Neural progenitor cell (in vitro differentiated cells): Measurements from ENCODE around the gene SMIM28. TPM values are rescaled to one million over a fixed set of nuclear protein-coding genes. Genes with fewer than 3 reads are reported as not detected.

ENCODE experiments used
- DNase-seq: peaks from one replicate; pipeline ENCODE4 v3.0.0-alpha.2; 2016; ENCODE audit warnings: low spot score
- H2AFZ ChIP-seq: fragments of 200-600 bp; sonication (generic); replicated peaks from 2 replicates; pipeline ENCODE4 v1.6.1; 2016; ENCODE audit warnings: antibody characterized with exemption
- H3F3A ChIP-seq: fragments of 200-600 bp; sonication (generic); 2 replicates; pipeline ENCODE4 v1.6.1; 2016; ENCODE audit warnings: antibody characterized with exemption, low read depth
- H3K27ac ChIP-seq: fragments of 200-600 bp; sonication (generic); 2 replicates; pipeline ENCODE4 v1.5.1; 2016; ENCODE audit warnings: mild to moderate bottlenecking
- H3K27me3 ChIP-seq: fragments of 200-600 bp; sonication (generic); 2 replicates; pipeline ENCODE4 v1.6.1; 2016; ENCODE audit warnings: mild to moderate bottlenecking, moderate library complexity
- H3K36me3 ChIP-seq: fragments of 200-600 bp; sonication (generic); 2 replicates; pipeline ENCODE4 v1.5.1; 2016
- H3K4me1 ChIP-seq: fragments of 200-600 bp; sonication (generic); 2 replicates; pipeline ENCODE4 v1.6.1; 2016; ENCODE audit warnings: mixed run types
- H3K4me2 ChIP-seq: fragments of 200-600 bp; sonication (generic); 2 replicates; pipeline ENCODE4 v1.6.1; 2016
- H3K4me3 ChIP-seq: fragments of 200-600 bp; sonication (generic); 2 replicates; pipeline ENCODE4 v1.5.1; 2016
- H3K79me2 ChIP-seq: fragments of 200-600 bp; sonication (generic); 2 replicates; pipeline ENCODE4 v1.6.1; 2016; ENCODE audit warnings: low read depth
- H3K9ac ChIP-seq: fragments of 200-600 bp; sonication (generic); 2 replicates; pipeline ENCODE4 v1.6.1; 2016
- H3K9me3 ChIP-seq: fragments of 200-600 bp; sonication (generic); 2 replicates; pipeline ENCODE4 v1.5.1; 2016; ENCODE audit warnings: low read depth
- H4K20me1 ChIP-seq: fragments of 200-600 bp; sonication (generic); 2 replicates; pipeline ENCODE4 v1.6.1; 2016; ENCODE audit warnings: low read depth
- H3K27ac Mint-ChIP-seq: 3 replicates; pipeline ENCODE4 v1.8.0; 2021; ENCODE audit warnings: mixed read lengths
- H3K27me3 Mint-ChIP-seq: 2 replicates; pipeline ENCODE4 v1.8.0; 2022; ENCODE audit warnings: low read depth, mild to moderate bottlenecking, inconsistent platforms, moderate library complexity, mixed read lengths; ENCODE audit not compliant: insufficient read depth
- H3K36me3 Mint-ChIP-seq: 3 replicates; pipeline ENCODE4 v1.8.0; 2021; ENCODE audit warnings: mixed read lengths
- H3K4me1 Mint-ChIP-seq: 3 replicates; pipeline ENCODE4 v1.8.0; 2021; ENCODE audit warnings: mixed read lengths
- H3K4me3 Mint-ChIP-seq: 3 replicates; pipeline ENCODE4 v1.8.0; 2021; ENCODE audit warnings: mild to moderate bottlenecking, moderate library complexity, mixed read lengths
- H3K9me3 Mint-ChIP-seq: 3 replicates; pipeline ENCODE4 v1.8.0; 2020; ENCODE audit warnings: mixed read lengths
- CTCF ChIP-seq: fragments of 200-600 bp; sonication (generic); IDR thresholded peaks from 2 replicates; pipeline ENCODE4 v1.5.1; 2017; ENCODE audit warnings: antibody characterized with exemption, mild to moderate bottlenecking
- EZH2 ChIP-seq: fragments of 200-600 bp; sonication (generic); IDR thresholded peaks from 2 replicates; pipeline ENCODE4 v1.6.1; 2017; ENCODE audit warnings: antibody characterized with exemption, mild to moderate bottlenecking, moderate library complexity
- EZH2phosphoT487 ChIP-seq: fragments of 200-600 bp; sonication (generic); IDR thresholded peaks from 2 replicates; pipeline ENCODE4 v1.6.1; 2017; ENCODE audit warnings: antibody characterized with exemption
- total RNA-seq: library from RNA; depleted of rRNA; stranded (reverse); fragments of >200 nt; gene quantifications from 2 replicates; pipeline ENCODE4 v1.2.3, GENCODE V29; 2015; ENCODE audit warnings: low replicate concordance

SMIM28 gene
- total RNA-seq, 1 donor from 2014 or later, result not detected

GRCh38 chr6:138346302-138347195 lies 31.2 kb upstream of the SMIM28 start:
- Histone ChIP-seq H3K4me1 (no peaks in the 10 kb centered on the region), H2AFZ (no peak overlapping the region), H3K4me3 (no peak overlapping the region), H3K9ac (no peak overlapping the region), H3K4me2 (no peak overlapping the region), H3F3A (no peaks in the 10 kb centered on the region), H4K20me1 (no peaks in the 10 kb centered on the region), H3K9me3 (no peaks in the 10 kb centered on the region), H3K27ac (no peak overlapping the region), H3K27me3 (no peaks in the 10 kb centered on the region), H3K36me3 (no peaks in the 10 kb centered on the region), H3K79me2 (no peaks in the 10 kb centered on the region)
- TF ChIP-seq EZH2 (no peak), EZH2phosphoT487 (no peak), CTCF (no peak)
- peaks cover 2% of the 10 kb centered on the region for H3K4me1 Mint-ChIP-seq
- H3K9me3 Mint-ChIP-seq, result no peaks in the 10 kb centered on the region
- no peaks in the 10 kb centered on the region for H3K36me3 Mint-ChIP-seq
- no peak overlapping the region for H3K27ac Mint-ChIP-seq
- no peaks in the 10 kb centered on the region for H3K27me3 Mint-ChIP-seq
- H3K4me3 Mint-ChIP-seq, result no peak overlapping the region
- DNase-seq, result no peak

GRCh38 chr6:138347864-138348263 lies 29.8 kb upstream of the SMIM28 start:
- Histone ChIP-seq H3K79me2 (no peaks in the 10 kb centered on the region), H3F3A (no peaks in the 10 kb centered on the region), H3K4me2 (no peak overlapping the region), H3K9me3 (no peaks in the 10 kb centered on the region), H3K9ac (no peak overlapping the region), H3K4me3 (no peak overlapping the region), H4K20me1 (no peaks in the 10 kb centered on the region), H3K4me1 (no peaks in the 10 kb centered on the region), H2AFZ (no peak overlapping the region), H3K36me3 (no peaks in the 10 kb centered on the region), H3K27ac (no peak overlapping the region), H3K27me3 (no peaks in the 10 kb centered on the region)
- no peak for DNase-seq
- no peaks in the 10 kb centered on the region for H3K27me3 Mint-ChIP-seq
- no peak overlapping the region for H3K27ac Mint-ChIP-seq
- H3K36me3 Mint-ChIP-seq, result no peaks in the 10 kb centered on the region
- TF ChIP-seq EZH2phosphoT487 (no peak), CTCF (no peak), EZH2 (no peak)
- H3K9me3 Mint-ChIP-seq, result no peaks in the 10 kb centered on the region
- no peak overlapping the region for H3K4me3 Mint-ChIP-seq
- peaks cover 2% of the 10 kb centered on the region for H3K4me1 Mint-ChIP-seq

GRCh38 chr6:138349891-138350290 lies 27.8 kb upstream of the SMIM28 start:
- no peak for DNase-seq
- peaks cover 2% of the 10 kb centered on the region for H3K4me1 Mint-ChIP-seq

More at GRCh38 chr6:138349891-138350290, 27.8 kb upstream of the SMIM28 start:
- Histone ChIP-seq H3K9me3 (no peaks in the 10 kb centered on the region), H2AFZ (no peak overlapping the region), H3K4me3 (no peak overlapping the region), H3K27ac (no peak overlapping the region), H3K9ac (no peak overlapping the region), H3F3A (no peaks in the 10 kb centered on the region), H4K20me1 (no peaks in the 10 kb centered on the region), H3K27me3 (no peaks in the 10 kb centered on the region), H3K36me3 (no peaks in the 10 kb centered on the region), H3K4me2 (no peak overlapping the region), H3K79me2 (no peaks in the 10 kb centered on the region), H3K4me1 (no peaks in the 10 kb centered on the region)
- H3K27me3 Mint-ChIP-seq, result no peaks in the 10 kb centered on the region
- TF ChIP-seq CTCF, result no peak
- no peak for TF ChIP-seq EZH2phosphoT487
- TF ChIP-seq EZH2, result no peak
- H3K9me3 Mint-ChIP-seq, result no peaks in the 10 kb centered on the region
- no peak overlapping the region for H3K27ac Mint-ChIP-seq
- H3K36me3 Mint-ChIP-seq, result no peaks in the 10 kb centered on the region
- H3K4me3 Mint-ChIP-seq, result no peak overlapping the region
